Upper lobe of left lung (tissue), 6 donors: ENCODE measurements around the gene APOL6. TPM values are rescaled to one million over a fixed set of nuclear protein-coding genes. Genes with fewer than 3 reads are reported as not detected.
A peak's percentile ranks its signal among the peaks of the same experiment; 100 is the strongest.
"Not testable (repeated sequence)": the region's sequence is repeated elsewhere in the genome, so short reads cannot be mapped to it uniquely, and the experiment has no call there.

ENCODE experiments used
- ATAC-seq, 2 donors: fragments of 200-7000 bp; cut with Tn5 transposase; one replicate each; pipeline ENCODE4 v1.9.1; 2022; ENCODE audit warnings: mild to moderate bottlenecking in 2 of 2, moderate library complexity in 2 of 2; ENCODE audit not compliant: low FRiP score in 2 of 2
- DNase-seq, 2 donors: peaks; one replicate each; pipeline ENCODE4 v3.0.0-alpha.2; 2019 to 2020
- H3K27ac ChIP-seq, 4 donors: fragments of 200-600 bp; sonication (generic); one replicate each; pipeline ENCODE4 v1.5.1; 2016 to 2019
- H3K27me3 ChIP-seq, 4 donors: fragments of 200-600 bp; sonication (generic); one replicate each; pipeline ENCODE4 v1.5.1; 2017 to 2019
- H3K36me3 ChIP-seq, 4 donors: fragments of 200-600 bp; sonication (generic); one replicate each; pipeline ENCODE4 v1.5.1; 2016 to 2019
- H3K4me1 ChIP-seq, 4 donors: fragments of 200-600 bp; sonication (generic); one replicate each; pipeline ENCODE4 v1.5.1; 2018 to 2019
- H3K4me3 ChIP-seq, 4 donors: fragments of 200-600 bp; sonication (generic); one replicate each; pipeline ENCODE4 v1.5.1; 2017 to 2019; ENCODE audit warnings: mild to moderate bottlenecking in 2 of 4, moderate library complexity in 1 of 4
- H3K9me3 ChIP-seq, 4 donors: fragments of 200-600 bp; sonication (generic); one replicate each; pipeline ENCODE4 v1.5.1; 2018 to 2019
- EP300 ChIP-seq, 4 donors: sonication (generic); formaldehyde crosslinking; IDR thresholded peaks; one replicate each; pipeline ENCODE4 v1.5.1; 2017; ENCODE audit warnings: antibody characterized with exemption in 4 of 4, control low read depth in 2 of 4
- POLR2A ChIP-seq, 4 donors: fragments of 450-650 bp; IDR thresholded peaks; one replicate each; pipeline ENCODE4 v1.5.1; 2016 to 2017; ENCODE audit warnings: antibody characterized with exemption in 4 of 4, mild to moderate bottlenecking in 2 of 4
- POLR2AphosphoS5 ChIP-seq, 2 donors: sonication (generic); formaldehyde crosslinking; IDR thresholded peaks; one replicate each; pipeline ENCODE4 v1.5.1; 2017; ENCODE audit warnings: antibody characterized with exemption in 2 of 2
- WGBS, 2 donors: methylation state at CpG; one replicate each; pipeline ENCODE4 v1.1.5; 2017 to 2018; 5-methylcytosine and 5-hydroxymethylcytosine counted together
- total RNA-seq, 6 donors: library from RNA; depleted of rRNA in 4 of 6; stranded (reverse); fragments of >200 nt in 4 of 6; gene quantifications; one replicate each; pipeline versions ENCODE4 v1.1.0 to v1.2.1, GENCODE V29; 2016 to 2021
- TF ChIP-seq, protein P1 (sequence below), 6 experiments: fragments of 450-650 bp in 4 of 6; fragments of 200-600 bp in 2 of 6; sonication (generic) in 2 of 6; IDR thresholded peaks; one replicate each; pipeline ENCODE4 v1.5.1; 2016 to 2019; ENCODE audit warnings: antibody characterized with exemption in 6 of 6
- donor health status: DM: no; HTN: no; CAD: no; lungs with moderate emphysema.
- donor health status: DM: no; HTN: yes; CAD: no; lungs with severe emphysema.

Gene APOL6
- total RNA-seq, 6 donors from 2014 or later = 27.6 to 54.4 (median 30.8) TPM

DNA sequence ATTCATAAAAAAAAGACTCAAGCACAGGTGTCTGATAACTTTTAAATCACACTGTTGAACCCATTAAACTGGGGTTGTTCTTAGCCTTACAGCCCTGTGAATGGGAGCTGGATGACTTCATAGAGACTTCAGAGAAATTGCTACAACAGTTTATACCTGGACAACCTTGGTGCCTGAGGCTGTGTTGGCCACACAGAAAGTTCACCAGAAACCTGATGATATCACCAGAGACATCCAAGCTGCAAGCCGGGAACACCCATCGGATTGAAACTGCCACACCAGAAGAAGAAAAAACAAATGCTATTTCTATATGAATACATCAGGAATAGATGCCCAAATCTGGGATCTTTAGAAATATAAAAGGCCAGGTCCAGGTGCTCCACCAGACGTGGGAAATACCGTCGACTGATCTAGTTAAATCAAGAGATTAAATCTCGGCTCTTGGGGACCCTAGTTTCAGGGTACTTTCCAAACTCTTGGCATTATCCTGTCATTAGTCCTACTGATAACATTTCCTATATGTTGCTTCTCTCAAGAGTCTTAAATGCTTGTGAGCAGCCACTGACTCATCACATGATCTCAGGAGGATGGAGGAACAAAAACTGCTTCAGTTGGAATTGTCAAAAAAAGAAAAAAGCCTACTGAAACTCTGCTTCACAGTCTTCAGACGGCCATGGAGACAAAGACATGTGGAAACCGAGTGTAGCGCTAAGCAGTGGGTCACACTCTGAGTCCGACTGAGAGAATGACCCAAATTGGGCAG lies 40.8 kb downstream of the APOL6 start:
- TF ChIP-seq POLR2A (IDR thresholded peaks at IDR 0.05) = no peak
- TF ChIP-seq EP300 (IDR thresholded peaks at IDR 0.05) = no peak
- no peak for TF ChIP-seq POLR2AphosphoS5 (IDR thresholded peaks at IDR 0.05)
- TF ChIP-seq, protein P1, sequence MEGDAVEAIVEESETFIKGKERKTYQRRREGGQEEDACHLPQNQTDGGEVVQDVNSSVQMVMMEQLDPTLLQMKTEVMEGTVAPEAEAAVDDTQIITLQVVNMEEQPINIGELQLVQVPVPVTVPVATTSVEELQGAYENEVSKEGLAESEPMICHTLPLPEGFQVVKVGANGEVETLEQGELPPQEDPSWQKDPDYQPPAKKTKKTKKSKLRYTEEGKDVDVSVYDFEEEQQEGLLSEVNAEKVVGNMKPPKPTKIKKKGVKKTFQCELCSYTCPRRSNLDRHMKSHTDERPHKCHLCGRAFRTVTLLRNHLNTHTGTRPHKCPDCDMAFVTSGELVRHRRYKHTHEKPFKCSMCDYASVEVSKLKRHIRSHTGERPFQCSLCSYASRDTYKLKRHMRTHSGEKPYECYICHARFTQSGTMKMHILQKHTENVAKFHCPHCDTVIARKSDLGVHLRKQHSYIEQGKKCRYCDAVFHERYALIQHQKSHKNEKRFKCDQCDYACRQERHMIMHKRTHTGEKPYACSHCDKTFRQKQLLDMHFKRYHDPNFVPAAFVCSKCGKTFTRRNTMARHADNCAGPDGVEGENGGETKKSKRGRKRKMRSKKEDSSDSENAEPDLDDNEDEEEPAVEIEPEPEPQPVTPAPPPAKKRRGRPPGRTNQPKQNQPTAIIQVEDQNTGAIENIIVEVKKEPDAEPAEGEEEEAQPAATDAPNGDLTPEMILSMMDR (IDR thresholded peaks at IDR 0.05) = no peak
- Histone ChIP-seq H3K27ac (no peak overlapping the region), H3K27me3 (no peaks in the 10 kb centered on the region), H3K4me3 (no peak overlapping the region), H3K4me1 (no peaks in the 10 kb centered on the region), H3K9me3 (no peaks in the 10 kb centered on the region), H3K36me3 (no peaks in the 10 kb centered on the region)
- ATAC-seq (no peak), DNase-seq (no peak)
- WGBS, 2 donors = 83 to 88% methylated on average over 10 of the region's 10 CpGs

DNA sequence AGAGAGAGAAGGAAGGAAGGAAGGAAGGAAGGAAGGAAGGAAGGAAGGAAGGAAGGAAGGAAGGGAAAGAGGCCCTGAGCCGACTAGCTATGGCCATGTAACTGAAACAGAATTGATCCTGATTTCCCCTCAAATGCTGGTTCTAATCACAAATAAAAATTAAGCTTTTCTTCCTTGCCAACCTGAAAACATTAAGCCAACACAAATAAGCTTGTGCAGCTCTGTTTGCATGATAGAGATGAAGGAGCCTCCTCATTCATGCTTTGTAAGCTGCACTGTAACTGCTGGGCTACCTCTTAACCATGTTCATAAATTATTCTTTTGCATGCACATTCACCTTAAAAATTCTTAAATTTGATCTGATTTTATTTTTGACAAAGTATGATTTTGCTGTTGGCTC lies 41.8 kb downstream of the APOL6 start:
- whole genome bisulfite sequencing, 2 donors = 36 to 40% methylated on average over 1 of the region's 1 CpG

DNA sequence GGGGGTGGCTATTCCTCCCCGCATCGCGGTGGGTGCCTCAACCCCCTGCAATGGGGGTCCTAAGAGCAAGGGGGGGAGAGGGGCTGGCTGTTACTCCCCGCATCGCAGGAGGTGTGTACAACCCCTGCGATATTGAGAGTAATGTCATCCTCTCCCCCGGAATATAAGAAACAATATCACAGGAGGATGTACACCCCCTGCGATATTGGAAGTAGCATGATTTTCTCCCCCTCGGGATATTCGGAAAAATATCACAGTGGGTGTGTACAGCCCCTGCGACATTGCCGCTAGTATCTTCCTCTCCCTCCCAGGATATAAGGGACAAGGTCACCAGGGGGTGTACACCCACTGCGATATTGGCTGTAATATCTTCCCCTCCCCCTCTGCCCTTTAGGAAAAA lies 47.0 kb downstream of the APOL6 start:
- 83 to 88% methylated on average over 13 of the region's 13 CpGs for WGBS, 2 donors
- H3K4me1 ChIP-seq = no peaks in the 10 kb centered on the region
- no peak overlapping the region for H3K4me3 ChIP-seq
- DNase-seq (peak in 1 of 2 donors; percentile 3), ATAC-seq (no peak)
- no peaks in the 10 kb centered on the region for H3K36me3 ChIP-seq
- TF ChIP-seq POLR2A (IDR thresholded peaks at IDR 0.05) = no peak
- TF ChIP-seq EP300 (IDR thresholded peaks at IDR 0.05) = no peak
- TF ChIP-seq, protein P1 (IDR thresholded peaks at IDR 0.05) = no peak
- no peak for TF ChIP-seq POLR2AphosphoS5 (IDR thresholded peaks at IDR 0.05)
- no peak overlapping the region for H3K27ac ChIP-seq
- H3K9me3 ChIP-seq = no peaks in the 10 kb centered on the region
- no peaks in the 10 kb centered on the region for H3K27me3 ChIP-seq

More for the DNA sequence above, 41.8 kb downstream of the APOL6 start:
- Histone ChIP-seq H3K27ac (no peak overlapping the region), H3K4me1 (no peaks in the 10 kb centered on the region), H3K36me3 (no peaks in the 10 kb centered on the region), H3K27me3 (no peaks in the 10 kb centered on the region), H3K9me3 (no peaks in the 10 kb centered on the region), H3K4me3 (no peak overlapping the region)
- ATAC-seq (no peak), DNase-seq (no peak)
- TF ChIP-seq, protein P1 (IDR thresholded peaks at IDR 0.05) = no peak
- TF ChIP-seq POLR2AphosphoS5 (IDR thresholded peaks at IDR 0.05) = no peak
- TF ChIP-seq EP300 (IDR thresholded peaks at IDR 0.05) = no peak
- TF ChIP-seq POLR2A (IDR thresholded peaks at IDR 0.05) = no peak

DNA sequence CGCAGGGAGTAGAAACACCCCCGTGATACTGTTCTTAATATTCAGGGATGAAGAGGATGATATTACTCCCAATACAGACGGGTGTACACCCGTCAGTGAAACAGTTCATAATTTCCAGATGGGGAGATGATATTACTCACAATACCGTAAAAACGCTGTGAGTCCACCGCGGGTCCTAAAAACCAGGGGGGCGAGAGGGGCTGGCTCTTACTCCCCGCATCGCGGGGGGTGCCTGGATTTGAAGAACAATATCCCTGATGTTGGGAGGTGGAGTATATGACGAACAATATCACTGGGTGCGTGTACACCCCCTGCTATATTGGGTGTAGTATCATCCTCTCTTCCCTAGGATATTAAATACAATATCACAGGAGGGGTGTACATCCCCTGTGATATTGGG lies 48.9 kb downstream of the APOL6 start:
- ATAC-seq = no peak
- H3K9me3 ChIP-seq = no peaks in the 10 kb centered on the region
- 83 to 85% methylated on average over 12 to 14 of the region's 14 CpGs for WGBS, 2 donors
- TF ChIP-seq EP300 (IDR thresholded peaks at IDR 0.05) (no peak), POLR2AphosphoS5 (IDR thresholded peaks at IDR 0.05) (no peak)
- H3K4me3 ChIP-seq = no peak overlapping the region
- no peaks in the 10 kb centered on the region for H3K36me3 ChIP-seq
- no peaks in the 10 kb centered on the region for H3K4me1 ChIP-seq
- H3K27me3 ChIP-seq = no peaks in the 10 kb centered on the region
- no peak overlapping the region for H3K27ac ChIP-seq
- peak in 1 of 2 donors; percentile 8 for DNase-seq

DNA sequence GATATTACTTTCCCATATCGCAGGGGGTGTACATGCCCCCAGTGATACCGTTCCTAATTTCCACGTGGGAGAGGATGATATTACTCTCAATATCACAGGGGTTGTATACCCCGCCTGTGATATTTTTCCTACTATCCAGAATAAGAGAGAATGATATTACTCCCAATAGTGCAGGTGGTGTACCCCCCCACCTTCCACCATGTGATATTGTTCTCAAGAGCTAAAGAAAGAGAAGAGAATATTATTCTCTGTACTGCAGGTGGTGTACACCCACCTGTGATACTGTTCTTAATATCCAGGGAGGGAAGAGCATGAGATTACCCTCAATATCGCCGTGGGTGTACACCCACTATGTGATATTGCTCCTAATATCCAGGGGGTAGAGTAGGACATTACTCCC lies 51.6 kb downstream of the APOL6 start:
- not testable (repeated sequence) for H3K27me3 ChIP-seq, H3K4me3 ChIP-seq, DNase-seq, H3K36me3 ChIP-seq, ATAC-seq, H3K9me3 ChIP-seq, H3K4me1 ChIP-seq, H3K27ac ChIP-seq
- WGBS, 2 donors = 81 to 84% methylated on average over 4 of the region's 6 CpGs
